ENCODE data around the gene FAM118B.
"Not testable (repeated sequence)": the region's sequence is repeated elsewhere in the genome, so short reads cannot be mapped to it uniquely, and the experiment has no call there.

The FAM118B gene

DNA sequence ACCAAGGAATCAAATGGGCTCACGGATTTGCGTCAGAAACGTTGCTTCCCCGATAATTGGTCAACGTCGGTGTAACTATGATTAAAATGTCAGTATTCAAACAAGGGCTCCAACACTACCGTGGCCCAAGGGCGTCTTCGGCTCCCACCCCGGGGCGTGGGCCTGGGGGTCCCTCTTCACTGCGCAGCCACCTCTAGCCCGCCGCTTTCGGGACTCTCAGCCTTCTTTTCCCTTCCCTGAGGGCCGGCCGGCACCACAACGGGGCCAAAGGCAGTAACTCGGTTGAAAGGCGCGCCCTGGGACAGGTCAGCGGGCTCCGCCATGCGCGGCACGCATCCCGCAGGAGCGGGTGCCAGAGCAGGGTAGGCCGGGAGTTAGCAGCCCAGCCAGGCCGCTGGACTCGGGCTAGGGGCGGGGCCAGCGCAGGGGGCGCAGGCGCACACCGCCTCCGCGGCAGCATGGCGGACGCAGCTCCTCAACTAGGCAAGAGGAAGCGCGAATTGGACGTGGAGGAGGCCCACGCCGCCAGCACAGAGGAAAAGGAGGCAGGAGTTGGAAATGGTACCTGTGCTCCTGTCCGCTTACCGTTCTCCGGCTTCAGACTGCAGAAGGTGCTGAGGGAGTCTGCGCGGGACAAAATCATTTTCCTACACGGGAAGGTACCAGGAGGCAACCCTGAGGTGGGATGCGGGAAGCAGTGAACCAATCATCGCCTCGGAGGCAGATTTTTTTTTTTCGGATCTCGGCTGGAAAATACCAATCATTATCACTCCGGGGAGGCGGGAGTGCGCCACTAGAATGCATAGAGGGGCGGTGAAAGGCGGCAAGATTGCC, 92.3 kb downstream of the FAM118B start, which contains the start of gene DCPS:
DCPS (plus strand) TSS at position 438 of the 834 bp plus-strand sequence; CDS start at position 459, 21 bp downstream.
- TF ChIP-seq, protein P1, sequence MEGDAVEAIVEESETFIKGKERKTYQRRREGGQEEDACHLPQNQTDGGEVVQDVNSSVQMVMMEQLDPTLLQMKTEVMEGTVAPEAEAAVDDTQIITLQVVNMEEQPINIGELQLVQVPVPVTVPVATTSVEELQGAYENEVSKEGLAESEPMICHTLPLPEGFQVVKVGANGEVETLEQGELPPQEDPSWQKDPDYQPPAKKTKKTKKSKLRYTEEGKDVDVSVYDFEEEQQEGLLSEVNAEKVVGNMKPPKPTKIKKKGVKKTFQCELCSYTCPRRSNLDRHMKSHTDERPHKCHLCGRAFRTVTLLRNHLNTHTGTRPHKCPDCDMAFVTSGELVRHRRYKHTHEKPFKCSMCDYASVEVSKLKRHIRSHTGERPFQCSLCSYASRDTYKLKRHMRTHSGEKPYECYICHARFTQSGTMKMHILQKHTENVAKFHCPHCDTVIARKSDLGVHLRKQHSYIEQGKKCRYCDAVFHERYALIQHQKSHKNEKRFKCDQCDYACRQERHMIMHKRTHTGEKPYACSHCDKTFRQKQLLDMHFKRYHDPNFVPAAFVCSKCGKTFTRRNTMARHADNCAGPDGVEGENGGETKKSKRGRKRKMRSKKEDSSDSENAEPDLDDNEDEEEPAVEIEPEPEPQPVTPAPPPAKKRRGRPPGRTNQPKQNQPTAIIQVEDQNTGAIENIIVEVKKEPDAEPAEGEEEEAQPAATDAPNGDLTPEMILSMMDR (conservative IDR thresholded peaks at IDR 0.05; ENCODE audit: low read length) = no peak
- peak; percentile 89 for DNase-seq (ENCODE audit: low read depth)
- H3K4me3 ChIP-seq (ENCODE audit: low read length) = peak within 1 kb of the TSS; percentile 93

DNA sequence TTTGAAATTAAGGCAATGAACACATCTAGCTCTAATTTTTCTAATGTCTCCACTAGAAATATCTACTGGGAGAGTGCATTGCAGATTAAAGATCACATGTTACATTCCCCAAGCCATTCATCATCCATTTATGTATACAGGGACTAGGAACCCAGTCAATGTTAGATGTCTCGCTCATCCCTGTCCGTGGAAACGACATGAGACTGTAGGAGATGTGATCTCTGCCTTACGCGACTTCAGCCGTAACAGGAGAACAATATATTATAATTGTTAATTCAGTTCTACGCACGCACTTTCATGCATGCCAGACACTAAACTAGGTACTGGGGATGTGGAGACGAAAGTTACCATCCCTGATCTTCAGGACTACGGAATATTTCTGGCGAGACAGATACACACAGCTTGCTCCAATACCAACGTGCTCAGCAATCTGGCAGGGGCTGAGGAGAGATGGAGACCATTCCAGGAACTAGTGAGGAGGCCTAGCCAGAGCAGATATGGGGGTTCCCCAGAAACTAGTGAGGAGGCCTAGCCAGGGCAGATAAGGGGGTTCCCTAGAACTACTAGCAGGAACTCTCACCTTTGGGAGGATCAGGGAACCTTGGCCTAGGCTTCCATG, 93.0 kb downstream of the FAM118B start:
- TF ChIP-seq, protein P1 (conservative IDR thresholded peaks at IDR 0.05; ENCODE audit: low read length) = no peak
- H3K4me3 ChIP-seq (ENCODE audit: low read length) = peak overlapping the region; percentile 93
- no peak for DNase-seq (ENCODE audit: low read depth)

DNA sequence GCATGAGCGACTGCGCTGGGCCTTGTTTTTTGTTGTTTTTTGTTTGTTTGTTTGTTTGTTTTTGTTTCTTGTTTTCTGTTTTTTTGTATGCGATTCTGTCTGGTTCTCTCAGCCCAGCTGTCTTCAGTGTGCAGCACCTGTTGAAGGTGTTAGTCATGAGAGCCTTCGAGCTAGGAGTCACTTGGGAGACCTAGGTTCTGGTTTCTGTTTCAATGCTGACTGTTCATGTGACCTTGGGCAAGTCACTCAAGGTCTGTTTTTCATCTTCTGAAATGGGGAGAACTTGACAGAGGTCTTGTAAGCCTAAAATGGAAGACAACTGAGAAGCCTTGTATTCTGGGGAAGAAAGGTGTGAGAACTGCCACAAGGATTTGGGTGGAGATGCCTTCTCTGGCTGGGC, 94.1 kb downstream of the FAM118B start:
- DNase-seq (ENCODE audit: low read depth) = no peak
- TF ChIP-seq, protein P1 (conservative IDR thresholded peaks at IDR 0.05; ENCODE audit: low read length) = no peak
- H3K4me3 ChIP-seq (ENCODE audit: low read length) = no peak overlapping the region

DNA sequence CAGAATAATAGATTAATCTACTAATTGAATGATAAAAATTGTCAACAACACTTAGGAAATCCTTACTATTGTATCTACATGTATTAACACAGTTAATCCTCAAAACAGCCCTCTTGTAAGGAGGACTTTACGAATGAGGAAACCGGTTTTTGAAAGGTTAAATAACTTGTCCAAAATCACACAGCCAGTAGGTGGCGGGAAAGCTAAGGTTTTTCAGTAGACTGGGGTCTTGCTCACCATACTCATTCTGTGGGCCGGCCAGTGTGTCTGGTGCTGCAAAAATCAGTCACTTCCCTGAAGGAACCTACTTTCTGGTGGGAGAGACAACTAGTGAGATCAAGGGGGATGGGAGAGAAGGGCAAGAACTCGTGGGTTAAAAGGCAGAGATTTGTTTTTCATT, 96.1 kb downstream of the FAM118B start:
- H3K4me3 ChIP-seq (ENCODE audit: low read length) = no peak overlapping the region
- TF ChIP-seq, protein P1 (conservative IDR thresholded peaks at IDR 0.05; ENCODE audit: low read length) = peak; percentile 57

DNA sequence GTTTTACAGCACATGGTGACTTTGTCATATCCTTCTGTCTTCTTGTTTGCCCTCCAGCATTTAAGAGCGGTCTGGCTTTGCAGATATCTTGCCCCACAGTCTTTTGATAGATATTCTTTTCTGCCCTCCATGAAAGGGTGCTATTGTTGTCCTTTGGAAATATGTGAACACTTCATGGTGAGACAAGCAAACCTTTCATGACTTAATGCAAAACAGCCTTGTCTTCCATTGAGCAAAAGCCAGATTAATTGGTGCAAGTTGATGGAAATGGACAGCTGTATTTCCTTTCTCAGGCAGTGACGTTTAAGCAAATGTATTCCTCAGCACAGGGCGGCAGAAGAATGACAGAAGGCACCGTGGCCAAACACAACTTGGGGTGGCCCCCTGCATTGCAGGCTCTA, 96.7 kb downstream of the FAM118B start:
- TF ChIP-seq, protein P1 (conservative IDR thresholded peaks at IDR 0.05; ENCODE audit: low read length) = no peak
- H3K4me3 ChIP-seq (ENCODE audit: low read length) = no peak overlapping the region
- no peak for DNase-seq (ENCODE audit: low read depth)

More for the DNA sequence above, 96.1 kb downstream of the FAM118B start:
- DNase-seq (ENCODE audit: low read depth) = peak; percentile 48

DNA sequence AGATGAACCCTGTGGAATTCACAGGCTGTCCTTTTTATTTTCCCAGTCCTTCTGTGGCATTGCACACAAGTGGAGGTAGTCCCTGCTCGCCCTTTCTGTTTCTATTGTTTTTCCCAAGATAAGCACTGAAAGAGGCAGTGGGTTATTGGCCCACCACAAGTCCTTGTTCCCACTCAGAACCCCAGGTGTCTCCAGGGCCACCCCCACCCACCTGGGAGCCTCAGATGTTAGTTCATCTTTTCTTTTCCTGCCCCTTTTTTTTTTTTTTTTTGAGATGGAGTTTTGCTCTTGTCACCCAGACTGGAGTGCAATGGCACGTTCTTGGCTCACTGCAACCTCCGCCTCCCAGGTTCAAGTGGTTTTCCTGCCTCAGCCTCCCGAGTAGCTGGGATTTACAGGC, 97.2 kb downstream of the FAM118B start:
- not testable (repeated sequence) for H3K4me3 ChIP-seq (ENCODE audit: low read length); DNase-seq (ENCODE audit: low read depth)

DNA sequence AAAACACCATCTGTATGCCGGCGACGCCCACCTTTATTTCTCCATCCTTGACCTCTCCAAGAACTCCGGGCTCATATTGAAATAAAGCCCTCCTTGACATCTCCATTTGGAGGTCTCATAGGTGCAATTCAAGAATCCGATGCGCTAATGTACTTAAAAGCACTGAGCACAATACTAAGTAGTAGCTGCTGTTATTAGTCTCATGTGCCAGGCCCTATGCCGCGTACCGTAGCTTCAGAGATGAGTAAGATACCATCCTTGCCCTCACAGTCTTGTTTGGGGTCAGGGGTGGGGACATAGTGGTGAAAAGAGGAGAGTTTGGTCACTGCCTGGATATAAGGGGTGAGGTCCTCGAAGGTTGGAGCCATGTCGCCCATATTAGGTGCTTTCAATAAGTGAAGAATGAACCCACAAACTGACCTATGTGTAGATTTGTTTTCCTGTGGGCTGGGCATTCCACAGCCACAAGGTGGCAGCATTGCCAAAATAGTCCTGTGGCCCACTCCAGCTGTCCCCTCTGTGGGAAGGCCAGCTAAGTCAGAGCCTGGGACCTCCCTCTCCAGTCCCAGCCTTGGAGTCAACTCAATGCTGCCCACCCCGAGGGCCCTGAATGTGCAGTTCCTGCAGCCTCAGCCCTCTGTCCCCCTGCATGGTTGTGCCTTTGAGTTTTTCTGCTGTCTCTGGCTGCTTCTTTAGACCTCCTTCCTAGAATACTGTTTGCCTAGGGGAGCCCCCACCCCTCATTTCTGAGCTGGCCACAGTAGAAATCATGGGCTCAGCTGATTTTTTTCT, 98.8 kb downstream of the FAM118B start:
- DNase-seq (ENCODE audit: low read depth) = peak; percentile 68
- no peak overlapping the region for H3K4me3 ChIP-seq (ENCODE audit: low read length)
- TF ChIP-seq, protein P1 (conservative IDR thresholded peaks at IDR 0.05; ENCODE audit: low read length) = peak; percentile 96

Data from AG10803 (cell line).